ENCODE measurements around the gene PARD3. TPM values are rescaled to one million over a fixed set of nuclear protein-coding genes. Genes with fewer than 3 reads are reported as not detected.
A peak's percentile ranks its signal among the peaks of the same experiment; 100 is the strongest.

Gene PARD3
- polyA plus RNA-seq, 6 donors from 2014 or later = 0.05 to 0.36 (median 0.16) TPM; not detected in 3

DNA sequence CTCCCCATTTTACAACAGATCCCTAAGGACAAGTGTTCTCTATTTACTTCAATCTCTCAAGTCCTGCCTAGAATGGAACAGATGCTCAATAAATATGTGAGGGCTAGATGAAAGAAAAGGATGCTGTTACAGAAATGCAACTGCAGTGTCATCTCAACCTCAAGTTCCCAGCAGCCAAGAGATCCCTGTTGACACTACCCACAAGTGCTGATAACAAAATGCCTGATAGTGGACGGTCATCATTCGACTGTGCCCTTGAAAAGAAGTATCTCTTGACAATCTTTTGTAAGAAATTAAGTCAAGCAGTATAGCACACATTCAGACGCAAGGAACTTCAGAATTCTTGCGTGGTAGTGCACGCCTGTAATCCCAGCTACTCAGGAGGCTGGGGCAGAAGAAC, 133.2 kb downstream of the PARD3 start:
- Mint-ChIP-seq H3K4me1 (no peaks in the 10 kb centered on the region), H3K9me3 (no peaks in the 10 kb centered on the region), H3K36me3 (no peaks in the 10 kb centered on the region), H3K27ac (no peak overlapping the region), H3K4me3 (no peak overlapping the region), H3K27me3 (no peaks in the 10 kb centered on the region)
- no peak for DNase-seq
- no peak for ATAC-seq (ENCODE audit: low read depth in 2 of 2)

DNA sequence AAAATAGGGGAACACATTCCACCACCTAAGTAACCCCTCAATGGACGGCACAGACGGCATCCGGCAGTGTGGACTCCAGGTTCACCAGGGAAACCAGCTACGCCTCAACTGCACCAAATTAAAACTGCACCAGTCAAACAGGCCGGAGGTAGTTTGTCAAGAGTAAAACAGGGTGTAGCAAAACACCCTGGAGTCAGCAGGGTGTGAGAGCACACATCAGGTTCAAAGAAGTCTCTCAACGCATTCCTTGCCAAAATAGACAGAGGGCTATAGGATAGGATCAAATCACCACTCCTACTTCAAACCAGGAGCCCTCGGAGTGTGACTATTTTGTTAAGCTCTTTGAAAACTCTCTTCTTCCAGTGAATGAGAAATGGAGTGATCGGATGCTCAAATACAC, 135.9 kb downstream of the PARD3 start:
- no peak for DNase-seq
- Mint-ChIP-seq H3K27ac (no peak overlapping the region), H3K27me3 (no peaks in the 10 kb centered on the region), H3K36me3 (no peaks in the 10 kb centered on the region), H3K9me3 (no peaks in the 10 kb centered on the region), H3K4me3 (no peak overlapping the region), H3K4me1 (no peaks in the 10 kb centered on the region)
- ATAC-seq (ENCODE audit: low read depth in 2 of 2) = no peak

DNA sequence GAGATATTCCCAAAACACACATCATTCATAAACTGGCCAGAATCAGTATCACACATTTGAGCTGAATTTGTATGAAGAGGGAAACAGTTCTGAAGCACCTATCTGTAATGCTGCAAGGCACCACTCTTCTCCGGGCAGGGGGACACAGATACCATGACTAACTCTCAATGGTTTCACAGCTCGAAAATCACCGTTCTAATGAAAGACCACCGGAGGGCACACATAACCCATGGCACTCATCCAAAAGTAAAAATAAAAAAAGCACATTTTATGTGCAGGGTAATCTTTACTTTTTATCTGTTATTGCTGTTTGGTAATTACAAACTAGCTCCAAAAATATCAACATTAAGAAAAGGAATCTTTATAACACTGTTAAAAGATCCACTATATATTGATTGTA, 137.5 kb downstream of the PARD3 start:
- Mint-ChIP-seq H3K27me3 (no peaks in the 10 kb centered on the region), H3K4me1 (no peaks in the 10 kb centered on the region), H3K9me3 (no peaks in the 10 kb centered on the region), H3K36me3 (no peaks in the 10 kb centered on the region), H3K4me3 (no peak overlapping the region), H3K27ac (peak overlapping the region in 1 of 6 donors; percentile 34)
- no peak for ATAC-seq (ENCODE audit: low read depth in 2 of 2)
- DNase-seq = no peak

DNA sequence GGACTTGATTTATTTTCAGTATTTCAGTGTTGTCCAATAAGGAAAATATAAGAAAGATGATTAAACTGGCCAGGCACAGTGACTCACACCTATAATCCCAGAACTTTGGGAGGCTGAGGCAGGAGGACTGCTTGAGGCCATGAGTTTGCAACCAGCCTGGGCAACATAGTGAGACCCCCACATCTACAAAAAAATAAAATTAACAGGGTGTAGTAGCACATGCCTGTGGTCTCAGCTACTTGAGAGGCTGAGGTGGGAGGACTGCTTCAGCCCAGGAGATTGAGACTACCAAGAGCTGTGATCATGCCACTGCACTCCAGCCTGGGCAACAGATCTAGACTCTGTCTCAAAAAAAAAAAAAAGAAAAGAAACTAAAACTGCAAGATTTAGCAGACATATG, 138.0 kb downstream of the PARD3 start:
- no peaks in the 10 kb centered on the region for H3K27me3 Mint-ChIP-seq
- H3K27ac Mint-ChIP-seq = no peak overlapping the region
- DNase-seq (no peak), ATAC-seq (ENCODE audit: low read depth in 2 of 2) (no peak)
- H3K9me3 Mint-ChIP-seq = no peaks in the 10 kb centered on the region
- H3K4me1 Mint-ChIP-seq = no peaks in the 10 kb centered on the region
- H3K4me3 Mint-ChIP-seq = peak overlapping the region in 1 of 8 donors; percentile 20
- no peaks in the 10 kb centered on the region for H3K36me3 Mint-ChIP-seq

DNA sequence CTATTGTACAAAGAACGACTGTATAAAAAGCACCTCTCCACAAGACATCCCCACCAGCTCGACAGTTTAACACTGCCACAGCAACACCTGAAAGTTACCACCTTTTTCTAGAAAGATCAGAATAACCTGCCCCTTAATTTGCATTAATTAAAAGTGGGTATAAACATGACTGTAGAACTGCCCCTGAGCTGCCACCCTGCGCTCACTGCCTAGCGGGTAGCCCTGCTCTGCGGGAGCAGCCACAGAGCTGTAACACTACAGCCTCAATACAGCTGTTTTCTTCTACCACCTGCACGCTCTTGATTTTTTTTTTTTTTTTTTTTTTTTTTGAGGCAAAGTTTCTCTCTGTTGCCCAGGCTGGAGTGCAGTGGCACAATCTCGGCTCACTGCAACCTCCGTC, 140.9 kb downstream of the PARD3 start:
- H3K27me3 Mint-ChIP-seq = no peaks in the 10 kb centered on the region
- no peaks in the 10 kb centered on the region for H3K36me3 Mint-ChIP-seq
- no peak overlapping the region for H3K27ac Mint-ChIP-seq
- H3K4me3 Mint-ChIP-seq = no peak overlapping the region
- DNase-seq (no peak), ATAC-seq (ENCODE audit: low read depth in 2 of 2) (no peak)
- no peaks in the 10 kb centered on the region for H3K4me1 Mint-ChIP-seq
- no peaks in the 10 kb centered on the region for H3K9me3 Mint-ChIP-seq

DNA sequence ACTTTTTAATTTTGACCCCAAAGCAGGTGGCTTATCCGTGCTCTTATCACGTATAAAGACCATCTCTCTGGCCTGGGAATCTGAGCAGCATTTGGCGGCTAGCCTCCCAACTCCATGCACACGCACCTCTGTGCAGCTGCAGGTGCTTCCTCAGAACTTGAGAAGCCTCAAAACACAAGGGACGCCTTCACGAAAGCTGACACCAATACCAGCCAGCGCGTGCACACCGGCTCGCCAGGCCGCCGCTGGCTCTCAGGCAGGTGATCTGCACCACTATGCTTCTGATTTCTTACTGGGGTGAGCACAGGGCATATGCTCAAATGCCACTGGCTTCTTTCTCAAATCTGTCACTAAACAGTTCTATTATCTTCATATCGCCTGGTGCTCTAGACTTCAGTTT, 145.0 kb downstream of the PARD3 start:
- H3K36me3 Mint-ChIP-seq = no peaks in the 10 kb centered on the region
- no peak overlapping the region for H3K4me3 Mint-ChIP-seq
- ATAC-seq (ENCODE audit: low read depth in 2 of 2) (no peak), DNase-seq (no peak)
- peaks cover 0 to 3% (median 0%) of the 10 kb centered on the region in 3 donors for H3K27me3 Mint-ChIP-seq
- H3K4me1 Mint-ChIP-seq = peaks cover 0 to 11% (median 0%) of the 10 kb centered on the region in 3 donors
- H3K9me3 Mint-ChIP-seq = no peaks in the 10 kb centered on the region
- H3K27ac Mint-ChIP-seq = no peak overlapping the region

DNA sequence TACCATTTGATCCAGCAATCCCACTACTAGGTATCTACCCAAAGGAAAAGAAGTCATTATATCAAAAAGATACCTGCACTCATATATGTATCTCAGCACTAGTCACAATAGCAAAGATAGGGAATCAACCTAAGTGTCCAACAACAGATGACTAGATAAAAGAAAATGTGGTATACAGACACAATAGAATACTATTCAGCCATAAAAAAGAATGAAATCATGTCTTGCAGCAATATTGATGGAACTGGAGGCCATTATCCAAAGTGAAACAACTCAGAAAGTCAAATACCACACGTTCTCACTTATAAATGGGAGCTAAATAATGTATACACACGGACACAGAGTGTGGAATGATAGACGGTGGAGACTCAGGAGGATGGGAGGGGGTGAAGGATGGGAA, 146.0 kb downstream of the PARD3 start:
- H3K9me3 Mint-ChIP-seq = no peaks in the 10 kb centered on the region
- no peak overlapping the region for H3K4me3 Mint-ChIP-seq
- no peak for DNase-seq
- no peaks in the 10 kb centered on the region for H3K36me3 Mint-ChIP-seq
- H3K27ac Mint-ChIP-seq = no peak overlapping the region
- H3K4me1 Mint-ChIP-seq = peaks cover 0 to 11% (median 0%) of the 10 kb centered on the region in 3 donors
- H3K27me3 Mint-ChIP-seq = peaks cover 0 to 3% (median 0%) of the 10 kb centered on the region in 3 donors
- ATAC-seq (ENCODE audit: low read depth in 2 of 2) = no peak

DNA sequence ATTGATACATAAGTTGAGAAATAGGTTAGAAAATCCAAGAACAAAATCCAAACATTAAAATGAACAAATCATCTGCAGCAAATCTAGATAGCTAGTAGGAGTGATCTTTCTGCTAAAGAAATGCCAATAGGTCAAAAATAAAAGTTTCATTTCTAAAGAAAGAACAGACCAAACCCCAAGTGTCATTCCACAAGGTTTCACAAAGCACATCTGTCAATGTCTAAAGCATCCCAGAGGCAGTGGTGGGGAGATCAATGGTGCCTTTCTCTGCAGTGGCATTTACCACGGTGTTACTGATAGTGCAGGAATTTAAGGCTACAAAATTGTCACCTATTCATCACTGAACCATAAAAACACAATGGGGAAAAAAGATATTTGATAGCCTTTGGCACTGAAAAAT, 147.9 kb downstream of the PARD3 start:
- no peaks in the 10 kb centered on the region for H3K36me3 Mint-ChIP-seq
- H3K27me3 Mint-ChIP-seq = peaks cover 0 to 3% (median 0%) of the 10 kb centered on the region in 3 donors
- no peak for DNase-seq
- ATAC-seq (ENCODE audit: low read depth in 2 of 2) = no peak
- H3K4me1 Mint-ChIP-seq = peaks cover 0 to 11% (median 0%) of the 10 kb centered on the region in 3 donors
- no peaks in the 10 kb centered on the region for H3K9me3 Mint-ChIP-seq
- H3K4me3 Mint-ChIP-seq = no peak overlapping the region
- no peak overlapping the region for H3K27ac Mint-ChIP-seq

DNA sequence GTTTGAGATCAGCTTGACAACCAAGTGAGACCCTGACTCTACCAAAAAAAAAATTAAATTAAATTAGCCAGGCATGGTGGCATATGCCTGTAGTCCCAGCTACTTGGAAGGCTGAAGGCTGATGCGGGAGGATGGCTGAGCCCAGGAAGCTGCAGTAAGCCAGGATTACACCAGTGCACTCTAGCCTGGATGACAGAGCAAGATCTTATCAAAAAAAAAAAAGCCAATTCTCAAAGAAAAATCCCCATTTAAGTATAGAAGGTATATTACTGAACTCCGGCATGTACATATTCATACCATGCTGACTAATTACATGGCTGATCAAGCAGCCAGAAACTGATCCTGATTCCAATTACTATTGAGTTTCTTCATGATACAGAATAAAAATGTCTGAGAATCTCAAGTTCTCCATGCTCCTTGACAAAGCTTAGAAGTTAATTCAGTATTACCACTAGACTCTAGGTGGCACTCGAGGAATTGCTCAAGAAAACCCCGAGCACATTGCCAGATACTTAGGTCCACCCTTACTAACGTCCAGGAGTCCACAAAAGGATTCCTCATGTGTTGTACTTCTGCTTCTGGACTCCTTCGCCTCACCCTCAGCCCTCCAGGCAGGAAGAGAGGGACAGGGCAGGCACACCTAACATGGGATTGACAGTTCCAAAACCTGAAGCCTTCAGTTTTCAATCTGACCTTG, 148.9 kb downstream of the PARD3 start:
- no peak overlapping the region for H3K27ac Mint-ChIP-seq
- no peak overlapping the region for H3K4me3 Mint-ChIP-seq
- peaks cover 0 to 11% (median 0%) of the 10 kb centered on the region in 3 donors for H3K4me1 Mint-ChIP-seq
- ATAC-seq (ENCODE audit: low read depth in 2 of 2) = no peak
- peaks cover 0 to 3% (median 0%) of the 10 kb centered on the region in 3 donors for H3K27me3 Mint-ChIP-seq
- DNase-seq = no peak
- H3K36me3 Mint-ChIP-seq = no peaks in the 10 kb centered on the region
- no peaks in the 10 kb centered on the region for H3K9me3 Mint-ChIP-seq

DNA sequence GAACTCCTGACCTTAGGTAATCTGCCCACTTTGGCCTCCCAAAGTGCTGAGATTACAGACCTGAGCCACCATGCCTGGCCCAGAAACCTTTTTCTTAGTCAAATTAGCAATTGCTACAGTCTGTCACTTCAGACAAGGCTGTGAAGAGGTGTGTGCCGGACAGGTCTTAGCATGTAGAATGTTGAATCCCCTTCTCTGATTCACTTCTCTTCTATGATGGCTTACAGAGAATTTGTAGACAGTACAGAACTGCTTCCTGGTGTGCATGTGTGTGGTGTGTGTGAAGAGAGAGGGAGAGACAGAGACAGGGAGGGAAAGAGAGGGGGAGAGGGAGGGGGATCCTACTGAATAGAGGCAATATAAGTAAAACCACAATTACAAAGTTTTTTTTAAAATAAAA, 150.4 kb downstream of the PARD3 start:
- peaks cover 0 to 3% (median 0%) of the 10 kb centered on the region in 3 donors for H3K27me3 Mint-ChIP-seq
- H3K9me3 Mint-ChIP-seq = no peaks in the 10 kb centered on the region
- H3K27ac Mint-ChIP-seq = no peak overlapping the region
- H3K36me3 Mint-ChIP-seq = no peaks in the 10 kb centered on the region
- DNase-seq = no peak
- H3K4me3 Mint-ChIP-seq = no peak overlapping the region
- ATAC-seq (ENCODE audit: low read depth in 2 of 2) = no peak
- H3K4me1 Mint-ChIP-seq = peaks cover 0 to 11% (median 0%) of the 10 kb centered on the region in 3 donors

DNA sequence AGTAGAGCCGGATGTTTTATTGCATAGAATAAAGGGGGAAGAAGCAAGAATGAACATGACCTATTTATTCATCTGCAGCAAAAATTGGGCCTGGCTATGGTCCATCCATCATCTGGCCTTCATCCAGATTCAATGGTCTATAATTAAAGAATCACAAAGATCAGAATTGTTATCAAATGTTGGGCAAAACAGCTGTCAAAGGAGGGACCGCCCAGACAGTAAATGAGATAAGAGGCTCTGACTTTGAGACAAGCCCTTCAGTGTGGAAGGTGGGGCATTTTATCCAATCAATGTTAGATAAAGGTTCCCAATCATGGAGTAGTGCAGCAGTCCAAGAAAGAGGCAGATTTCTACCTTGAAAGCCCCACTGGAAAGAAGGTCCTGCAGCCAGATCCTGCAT, 153.5 kb downstream of the PARD3 start:
- ATAC-seq (ENCODE audit: low read depth in 2 of 2) (no peak), DNase-seq (no peak)
- Mint-ChIP-seq H3K9me3 (no peaks in the 10 kb centered on the region), H3K4me1 (peaks cover 0 to 11% (median 0%) of the 10 kb centered on the region in 3 donors), H3K27me3 (peaks cover 0 to 3% (median 0%) of the 10 kb centered on the region in 3 donors), H3K4me3 (no peak overlapping the region), H3K27ac (no peak overlapping the region), H3K36me3 (no peaks in the 10 kb centered on the region)

DNA sequence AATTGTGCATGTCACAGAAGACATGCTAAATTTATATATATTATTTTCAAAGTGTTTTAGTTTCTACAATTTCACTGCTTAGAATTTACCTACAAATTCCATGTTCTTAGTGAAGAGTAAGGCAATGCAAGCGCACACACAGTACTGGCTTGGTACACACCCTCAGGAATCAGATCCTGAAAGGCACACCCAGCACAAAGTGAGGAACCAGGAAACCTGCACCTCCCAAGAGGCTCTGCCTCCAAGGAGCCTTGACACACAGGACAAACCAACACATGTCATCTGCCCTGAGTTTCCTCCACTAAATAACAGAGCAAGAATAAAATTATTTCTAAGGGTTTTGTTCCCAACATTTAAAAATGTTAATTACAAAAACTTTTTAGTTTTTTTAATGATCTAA, 156.2 kb downstream of the PARD3 start:
- ATAC-seq (ENCODE audit: low read depth in 2 of 2) (no peak), DNase-seq (no peak)
- H3K36me3 Mint-ChIP-seq = no peaks in the 10 kb centered on the region
- peaks cover 0 to 5% (median 0%) of the 10 kb centered on the region in 3 donors for H3K27me3 Mint-ChIP-seq
- H3K9me3 Mint-ChIP-seq = no peaks in the 10 kb centered on the region
- H3K4me3 Mint-ChIP-seq = no peak overlapping the region
- H3K27ac Mint-ChIP-seq = no peak overlapping the region
- H3K4me1 Mint-ChIP-seq = no peaks in the 10 kb centered on the region

DNA sequence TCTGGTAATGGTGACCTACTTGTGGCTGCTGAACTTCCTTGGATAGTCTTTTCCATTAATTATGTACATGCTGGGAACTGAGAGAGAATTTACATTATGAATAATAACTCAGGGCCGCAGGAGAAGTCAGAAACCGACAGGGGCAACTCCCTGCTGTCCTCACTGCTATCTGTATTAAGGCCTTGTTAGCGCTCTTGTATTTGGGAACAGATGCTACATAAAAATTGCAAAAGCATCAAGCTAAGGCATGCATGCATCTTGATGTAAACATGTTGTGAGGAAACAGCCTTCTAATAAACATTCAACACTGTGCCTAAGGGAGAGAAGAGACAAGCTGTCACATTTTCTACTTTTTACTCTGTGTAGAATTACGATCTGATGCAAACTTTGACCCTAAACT, 158.4 kb downstream of the PARD3 start:
- Mint-ChIP-seq H3K36me3 (no peaks in the 10 kb centered on the region), H3K4me1 (no peaks in the 10 kb centered on the region), H3K9me3 (no peaks in the 10 kb centered on the region), H3K4me3 (peak overlapping the region in 1 of 8 donors; percentile 27), H3K27me3 (peaks cover 0 to 8% (median 5%) of the 10 kb centered on the region in 3 donors), H3K27ac (no peak overlapping the region)
- ATAC-seq (ENCODE audit: low read depth in 2 of 2) (no peak), DNase-seq (no peak)

DNA sequence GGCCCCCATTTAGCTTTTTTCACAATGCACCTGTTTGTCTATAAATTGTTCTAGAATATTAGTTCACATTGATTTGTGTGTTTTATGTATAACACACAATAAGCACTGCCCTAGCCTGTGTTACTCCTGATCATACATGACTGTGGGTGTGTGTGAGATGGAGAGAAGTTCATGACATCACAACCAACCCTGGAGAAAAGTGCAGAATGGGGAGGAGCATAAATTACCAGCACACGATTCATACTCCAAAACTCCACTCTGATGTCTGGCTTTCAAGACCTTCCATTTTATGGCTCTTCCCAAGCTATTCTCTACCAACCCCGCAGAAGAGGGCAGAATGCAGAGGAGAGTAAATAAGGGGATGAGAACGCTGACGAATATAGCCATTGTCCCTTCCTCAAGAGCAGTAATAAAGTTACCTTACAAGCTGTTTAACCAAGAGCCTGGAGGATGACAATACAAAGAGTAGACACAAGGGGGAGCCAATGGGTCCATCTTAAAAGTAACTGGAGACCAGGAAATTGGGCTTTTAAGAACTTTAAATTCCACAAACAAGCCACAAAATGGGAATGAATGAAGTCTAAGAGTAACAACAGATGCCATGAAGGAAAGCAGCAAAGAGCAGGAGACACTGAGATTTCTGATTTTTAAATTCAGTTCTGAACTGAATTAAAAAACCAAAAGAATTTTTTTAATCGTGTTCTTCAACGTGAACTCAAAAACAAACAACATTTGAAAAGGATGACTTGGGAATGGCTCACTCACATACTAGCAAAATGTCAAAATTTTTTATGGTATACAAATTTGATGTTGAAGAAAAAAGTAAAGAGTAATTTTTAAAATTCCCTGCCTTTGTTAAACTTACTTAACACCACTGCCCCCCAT, 159.6 kb downstream of the PARD3 start:
- H3K9me3 Mint-ChIP-seq = no peaks in the 10 kb centered on the region
- DNase-seq (no peak), ATAC-seq (ENCODE audit: low read depth in 2 of 2) (no peak)
- H3K4me3 Mint-ChIP-seq = no peak overlapping the region
- peaks cover 0 to 8% (median 5%) of the 10 kb centered on the region in 3 donors for H3K27me3 Mint-ChIP-seq
- H3K27ac Mint-ChIP-seq = no peak overlapping the region
- H3K36me3 Mint-ChIP-seq = no peaks in the 10 kb centered on the region
- H3K4me1 Mint-ChIP-seq = no peaks in the 10 kb centered on the region

All from naive B cell (primary cell).